GM18505 (cell line): Measurements from ENCODE around the gene LPIN1.

ENCODE experiments used
- ATAC-seq: cut with Tn5 transposase; IDR thresholded peaks from one replicate; pipeline ENCODE4 v1.9.1; 2021; ENCODE audit not compliant: unreplicated experiment
- POLR2A ChIP-seq: IDR thresholded peaks from 4 replicates; pipeline ENCODE4 v1.6.1; 2011; ENCODE audit warnings: borderline replicate concordance; ENCODE audit not compliant: insufficient read depth, insufficient read length; ENCODE audit errors: extremely low read depth

Gene LPIN1

GRCh38 chr2:11746376-11746806 lies at the start of gene LPIN1:
LPIN1 (plus strand) TSS chr2:11746632; CDS start chr2:11765542, 18,910 bp downstream.
- peak; percentile 84 for TF ChIP-seq POLR2A
- peak; percentile 55 for ATAC-seq

- no peak for ATAC-seq
- TF ChIP-seq POLR2A: no peak
Observed at GRCh38 chr2:11696736-11697102, 49.7 kb upstream of the LPIN1 start.

- no peak for ATAC-seq
- TF ChIP-seq POLR2A: no peak
Observed at GRCh38 chr2:11697103-11697871, 49.1 kb upstream of the LPIN1 start.

GRCh38 chr2:11698009-11698922 lies 48.2 kb upstream of the LPIN1 start:
- ATAC-seq: no peak
- no peak for TF ChIP-seq POLR2A

- no peak for TF ChIP-seq POLR2A
- ATAC-seq: no peak
Observed at GRCh38 chr2:11699686-11700670, 46.5 kb upstream of the LPIN1 start.

GRCh38 chr2:11701206-11701605 lies 45.2 kb upstream of the LPIN1 start:
- TF ChIP-seq POLR2A: no peak
- no peak for ATAC-seq

GRCh38 chr2:11701751-11702301 lies 44.6 kb upstream of the LPIN1 start:
- no peak for TF ChIP-seq POLR2A
- no peak for ATAC-seq

- TF ChIP-seq POLR2A: no peak
- ATAC-seq: no peak
Observed at GRCh38 chr2:11702946-11703345, 43.5 kb upstream of the LPIN1 start.

- no peak for TF ChIP-seq POLR2A
- ATAC-seq: no peak
Observed at GRCh38 chr2:11703700-11704099, 42.7 kb upstream of the LPIN1 start.

GRCh38 chr2:11705063-11705462 lies 41.4 kb upstream of the LPIN1 start:
- TF ChIP-seq POLR2A: no peak
- no peak for ATAC-seq

- no peak for TF ChIP-seq POLR2A
- no peak for ATAC-seq
Observed at GRCh38 chr2:11705711-11706110, 40.7 kb upstream of the LPIN1 start.

GRCh38 chr2:11708106-11708505 lies 38.3 kb upstream of the LPIN1 start:
- no peak for ATAC-seq
- TF ChIP-seq POLR2A: no peak

- no peak for ATAC-seq
- TF ChIP-seq POLR2A: no peak
Observed at GRCh38 chr2:11709293-11709692, 37.1 kb upstream of the LPIN1 start.

GRCh38 chr2:11710210-11710609 lies 36.2 kb upstream of the LPIN1 start:
- no peak for TF ChIP-seq POLR2A
- ATAC-seq: no peak
